Body of pancreas (tissue), 4 donors: Measurements from ENCODE around the gene MOXD1.

ENCODE experiments used
- POLR2A ChIP-seq, 3 donors: fragments of 450-650 bp; IDR thresholded peaks; one replicate each; pipeline ENCODE4 v1.6.1; 2016; ENCODE audit warnings: antibody characterized with exemption in 3 of 3, mild to moderate bottlenecking in 2 of 3
- TF ChIP-seq, protein P1 (sequence below), 7 experiments: fragments of 450-650 bp in 4 of 7; fragments of 200-600 bp in 3 of 7; sonication (generic) in 3 of 7; IDR thresholded peaks; one replicate each; pipeline ENCODE4 v1.5.1; 2016 to 2019; ENCODE audit warnings: antibody characterized with exemption in 7 of 7

DNA sequence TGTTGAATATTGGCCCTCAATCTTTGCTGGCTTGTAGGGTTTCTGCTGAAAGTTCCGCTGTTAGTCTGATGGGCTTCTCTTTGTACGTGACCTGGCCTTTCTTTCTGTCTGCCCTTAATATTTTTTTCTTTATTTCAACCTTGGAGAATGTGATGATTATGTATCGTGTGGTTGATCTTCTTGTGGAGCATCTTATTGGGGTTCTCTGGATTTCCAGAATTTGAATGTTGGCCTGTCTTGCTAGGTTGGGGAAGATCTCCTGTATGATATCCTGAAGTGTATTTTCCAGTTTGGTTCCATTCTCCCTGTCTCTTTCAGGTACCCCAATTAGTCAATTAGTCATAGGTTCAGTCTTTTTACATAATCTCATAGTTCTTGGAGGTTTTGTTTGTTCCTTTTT lies 22.6 kb upstream of the MOXD1 start:
- TF ChIP-seq, protein P1, sequence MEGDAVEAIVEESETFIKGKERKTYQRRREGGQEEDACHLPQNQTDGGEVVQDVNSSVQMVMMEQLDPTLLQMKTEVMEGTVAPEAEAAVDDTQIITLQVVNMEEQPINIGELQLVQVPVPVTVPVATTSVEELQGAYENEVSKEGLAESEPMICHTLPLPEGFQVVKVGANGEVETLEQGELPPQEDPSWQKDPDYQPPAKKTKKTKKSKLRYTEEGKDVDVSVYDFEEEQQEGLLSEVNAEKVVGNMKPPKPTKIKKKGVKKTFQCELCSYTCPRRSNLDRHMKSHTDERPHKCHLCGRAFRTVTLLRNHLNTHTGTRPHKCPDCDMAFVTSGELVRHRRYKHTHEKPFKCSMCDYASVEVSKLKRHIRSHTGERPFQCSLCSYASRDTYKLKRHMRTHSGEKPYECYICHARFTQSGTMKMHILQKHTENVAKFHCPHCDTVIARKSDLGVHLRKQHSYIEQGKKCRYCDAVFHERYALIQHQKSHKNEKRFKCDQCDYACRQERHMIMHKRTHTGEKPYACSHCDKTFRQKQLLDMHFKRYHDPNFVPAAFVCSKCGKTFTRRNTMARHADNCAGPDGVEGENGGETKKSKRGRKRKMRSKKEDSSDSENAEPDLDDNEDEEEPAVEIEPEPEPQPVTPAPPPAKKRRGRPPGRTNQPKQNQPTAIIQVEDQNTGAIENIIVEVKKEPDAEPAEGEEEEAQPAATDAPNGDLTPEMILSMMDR (IDR thresholded peaks at IDR 0.05) = no peak
- no peak for TF ChIP-seq POLR2A (IDR thresholded peaks at IDR 0.05)
